Measurements from ENCODE around the gene SERGEF. TPM values are rescaled to one million over a fixed set of nuclear protein-coding genes. Genes with fewer than 3 reads are reported as not detected.

The SERGEF gene
- total RNA-seq, 4 donors from 2014 or later, result 11.8 to 34.7 (median 24.5) TPM

DNA sequence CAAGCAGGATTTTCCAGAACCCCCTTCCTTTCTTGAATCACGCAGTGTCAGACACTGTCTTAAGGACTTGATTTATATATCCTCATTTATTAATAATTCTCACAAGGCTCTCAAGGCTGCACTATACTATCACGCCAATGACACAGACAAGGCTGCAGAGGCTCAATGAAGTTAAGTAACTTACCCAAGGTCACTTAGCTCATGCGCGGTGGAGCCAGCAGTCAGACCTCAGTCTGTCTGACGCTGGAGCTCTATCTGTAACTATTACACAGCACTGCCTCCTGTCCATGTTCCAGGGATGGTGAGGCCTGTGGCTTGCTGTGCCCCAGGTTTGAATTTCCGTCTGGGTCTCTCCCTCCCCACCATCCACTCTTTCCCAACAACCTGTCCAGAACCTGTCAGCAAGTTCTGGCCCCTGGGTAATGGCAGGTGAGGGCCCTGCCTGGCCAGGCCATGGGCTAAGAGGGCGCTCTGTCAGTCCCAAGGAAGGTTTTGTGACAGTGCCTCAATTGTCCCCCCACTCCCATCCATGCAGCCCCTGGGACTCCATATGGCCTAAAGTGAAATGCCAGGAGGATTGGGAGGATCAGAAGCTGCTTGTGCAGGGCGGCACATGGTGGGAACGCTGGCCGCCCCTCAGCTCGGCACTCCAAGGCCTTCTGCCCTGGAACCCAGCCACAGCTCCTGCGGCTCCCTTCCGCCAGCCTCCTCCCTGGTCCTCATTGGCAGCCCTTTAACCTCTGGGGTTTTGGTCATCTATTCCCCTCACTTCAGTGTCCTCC lies 269.6 kb downstream of the SERGEF start:
- no peaks in the 10 kb centered on the region for H3K36me3 ChIP-seq
- no peak overlapping the region for H3K27ac ChIP-seq
- no peak for TF ChIP-seq POLR2A (IDR thresholded peaks at IDR 0.05)
- TF ChIP-seq, protein P1, sequence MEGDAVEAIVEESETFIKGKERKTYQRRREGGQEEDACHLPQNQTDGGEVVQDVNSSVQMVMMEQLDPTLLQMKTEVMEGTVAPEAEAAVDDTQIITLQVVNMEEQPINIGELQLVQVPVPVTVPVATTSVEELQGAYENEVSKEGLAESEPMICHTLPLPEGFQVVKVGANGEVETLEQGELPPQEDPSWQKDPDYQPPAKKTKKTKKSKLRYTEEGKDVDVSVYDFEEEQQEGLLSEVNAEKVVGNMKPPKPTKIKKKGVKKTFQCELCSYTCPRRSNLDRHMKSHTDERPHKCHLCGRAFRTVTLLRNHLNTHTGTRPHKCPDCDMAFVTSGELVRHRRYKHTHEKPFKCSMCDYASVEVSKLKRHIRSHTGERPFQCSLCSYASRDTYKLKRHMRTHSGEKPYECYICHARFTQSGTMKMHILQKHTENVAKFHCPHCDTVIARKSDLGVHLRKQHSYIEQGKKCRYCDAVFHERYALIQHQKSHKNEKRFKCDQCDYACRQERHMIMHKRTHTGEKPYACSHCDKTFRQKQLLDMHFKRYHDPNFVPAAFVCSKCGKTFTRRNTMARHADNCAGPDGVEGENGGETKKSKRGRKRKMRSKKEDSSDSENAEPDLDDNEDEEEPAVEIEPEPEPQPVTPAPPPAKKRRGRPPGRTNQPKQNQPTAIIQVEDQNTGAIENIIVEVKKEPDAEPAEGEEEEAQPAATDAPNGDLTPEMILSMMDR (IDR thresholded peaks at IDR 0.05 in 4 of 5, conservative IDR thresholded peaks at IDR 0.05 in 1 of 5), result no peak
- no peaks in the 10 kb centered on the region for H3K9me3 ChIP-seq
- DNase-seq (peak in 1 of 2 donors; percentile 10), ATAC-seq (no peak)
- intact Hi-C loops (cut with DNase I; ENCODE audit: low total_unique reads) (no loop called here), in situ Hi-C loops (cut with MboI; ENCODE audit: low sequenced_read_pairs in 4 of 4) (no loop called here)
- H3K27me3 ChIP-seq, result peaks cover 0 to 3% (median 0%) of the 10 kb centered on the region in 3 donors
- H3K4me3 ChIP-seq, result no peak overlapping the region
- no peaks in the 10 kb centered on the region for H3K4me1 ChIP-seq

DNA sequence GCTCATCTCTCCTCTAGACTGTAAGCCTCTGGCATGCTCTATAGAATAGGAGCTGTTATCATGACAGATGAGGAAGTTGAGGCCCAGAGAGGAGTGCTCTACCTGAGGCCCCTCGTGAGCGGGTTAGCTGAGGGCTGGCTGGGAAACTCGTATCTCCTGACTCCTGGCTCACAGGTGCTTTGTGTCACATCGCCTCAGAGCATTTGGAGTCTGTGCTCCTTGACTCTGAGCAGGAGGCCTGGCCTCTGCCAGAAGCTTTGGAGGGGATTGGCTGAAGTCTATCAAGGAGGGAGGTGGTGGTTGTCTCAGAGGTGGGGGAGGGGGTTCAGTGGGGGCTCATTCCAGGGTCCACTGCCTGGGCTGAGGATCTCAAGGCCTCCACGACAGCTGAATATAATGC lies 270.8 kb downstream of the SERGEF start:
- TF ChIP-seq POLR2A (IDR thresholded peaks at IDR 0.05), result no peak
- TF ChIP-seq, protein P1 (IDR thresholded peaks at IDR 0.05 in 4 of 5, conservative IDR thresholded peaks at IDR 0.05 in 1 of 5), result no peak
- Histone ChIP-seq H3K27me3 (peaks cover 8 to 13% (median 10%) of the 10 kb centered on the region in 3 donors), H3K36me3 (no peaks in the 10 kb centered on the region), H3K4me3 (no peak overlapping the region), H3K4me1 (no peaks in the 10 kb centered on the region), H3K27ac (no peak overlapping the region), H3K9me3 (no peaks in the 10 kb centered on the region)
- intact Hi-C loops (cut with DNase I; ENCODE audit: low total_unique reads), result no loop called here
- ATAC-seq (no peak), DNase-seq (peak in 1 of 2 donors; percentile 13)
- in situ Hi-C loops (cut with MboI; ENCODE audit: low sequenced_read_pairs in 4 of 4), result no loop called here

DNA sequence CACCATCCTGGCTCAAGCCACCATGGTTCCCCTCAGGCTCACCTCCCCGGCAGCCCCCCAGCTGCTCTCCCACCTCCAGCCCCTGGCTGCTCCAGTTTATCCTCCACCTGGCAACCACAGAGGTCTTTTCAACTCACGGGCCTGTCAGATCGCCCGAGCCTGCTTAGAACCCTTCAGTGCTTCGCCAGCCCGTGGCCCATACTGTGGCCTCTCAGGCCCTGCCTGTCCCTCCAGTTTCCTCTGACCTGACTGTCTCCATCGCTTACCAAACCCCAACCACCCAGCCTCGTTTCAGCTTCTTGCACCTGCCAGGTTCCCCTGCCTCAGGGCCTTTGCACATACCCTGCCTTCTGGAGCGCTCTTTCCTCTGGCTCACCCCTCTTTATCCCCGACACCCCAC lies 271.4 kb downstream of the SERGEF start:
- Histone ChIP-seq H3K36me3 (no peaks in the 10 kb centered on the region), H3K4me3 (no peak overlapping the region), H3K27ac (no peak overlapping the region), H3K27me3 (peaks cover 13 to 18% (median 15%) of the 10 kb centered on the region in 3 donors), H3K9me3 (no peaks in the 10 kb centered on the region), H3K4me1 (no peaks in the 10 kb centered on the region)
- in situ Hi-C loops (cut with MboI; ENCODE audit: low sequenced_read_pairs in 4 of 4) (no loop called here), intact Hi-C loops (cut with DNase I; ENCODE audit: low total_unique reads) (no loop called here)
- DNase-seq (peak in 1 of 2 donors; percentile 5), ATAC-seq (no peak)
- TF ChIP-seq POLR2A (IDR thresholded peaks at IDR 0.05), result no peak
- TF ChIP-seq, protein P1 (IDR thresholded peaks at IDR 0.05 in 4 of 5, conservative IDR thresholded peaks at IDR 0.05 in 1 of 5), result no peak

DNA sequence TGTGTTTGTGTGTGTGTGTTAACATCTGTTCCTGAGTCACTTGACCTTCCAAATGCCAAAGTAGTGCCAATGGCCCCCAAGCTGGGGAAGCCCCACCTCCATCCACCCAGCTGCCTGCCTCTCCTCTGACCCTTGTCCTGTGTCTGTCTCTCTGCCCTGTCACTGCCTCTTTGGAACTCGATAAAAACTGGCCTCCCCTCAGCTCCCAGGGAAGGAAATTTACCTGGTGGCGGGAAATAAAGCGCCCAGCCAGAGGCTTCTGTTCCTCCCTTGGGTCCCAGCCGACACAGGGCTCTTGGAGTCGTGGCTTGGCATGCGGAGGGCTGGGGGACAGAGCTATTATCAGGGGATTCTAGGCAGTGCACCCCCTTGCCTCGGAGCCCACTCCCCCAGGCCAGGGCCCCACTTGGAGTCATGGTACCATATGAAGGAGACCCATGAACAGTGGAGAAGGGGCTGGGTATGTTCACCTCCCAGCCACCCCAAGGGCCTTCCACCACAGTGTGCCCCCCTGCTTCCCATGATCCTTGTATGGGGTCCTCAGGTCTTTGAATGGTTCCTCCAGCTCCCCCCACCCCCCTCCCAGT lies 272.1 kb downstream of the SERGEF start:
- H3K27ac ChIP-seq, result no peak overlapping the region
- ATAC-seq (no peak), DNase-seq (peak in 1 of 2 donors; percentile 6)
- peaks cover 21 to 25% (median 23%) of the 10 kb centered on the region in 3 donors for H3K27me3 ChIP-seq
- TF ChIP-seq POLR2A (IDR thresholded peaks at IDR 0.05), result no peak
- TF ChIP-seq, protein P1 (IDR thresholded peaks at IDR 0.05 in 4 of 5, conservative IDR thresholded peaks at IDR 0.05 in 1 of 5), result no peak
- H3K9me3 ChIP-seq, result no peaks in the 10 kb centered on the region
- H3K4me3 ChIP-seq, result no peak overlapping the region
- peaks cover 0 to under 1% of the 10 kb centered on the region in 2 donors for H3K4me1 ChIP-seq
- in situ Hi-C loops (cut with MboI; ENCODE audit: low sequenced_read_pairs in 4 of 4), result no loop called here
- no peaks in the 10 kb centered on the region for H3K36me3 ChIP-seq
- intact Hi-C loops (cut with DNase I; ENCODE audit: low total_unique reads), result no loop called here
